ENCODE results near the gene MSL3B.
"Not testable (repeated sequence)": the region's sequence is repeated elsewhere in the genome, so short reads cannot be mapped to it uniquely, and the experiment has no call there.

MSL3B gene

GRCh38 chr2:233867993-233868532 lies at the start of gene MSL3B:
MSL3B (minus strand) TSS chr2:233868386.
- peak; percentile 49 for DNase-seq

- no peak for DNase-seq
Measured at GRCh38 chr2:233917116-233917515, 48.9 kb upstream of the MSL3B start, which contains the start of gene TRPM8. TRPM8 (plus strand) TSS chr2:233917373; CDS start chr2:233926538, 9,165 bp downstream.

GRCh38 chr2:233915128-233915527 lies 46.9 kb upstream of the MSL3B start:
- DNase-seq, result no peak

GRCh38 chr2:233912691-233913423 lies 44.7 kb upstream of the MSL3B start:
- no peak for DNase-seq

GRCh38 chr2:233907627-233908026 lies 39.4 kb upstream of the MSL3B start:
- no peak for DNase-seq

- DNase-seq, result no peak
Measured at GRCh38 chr2:233905945-233906344, 37.8 kb upstream of the MSL3B start.

GRCh38 chr2:233901884-233902283 lies 33.7 kb upstream of the MSL3B start:
- no peak for DNase-seq

GRCh38 chr2:233901367-233901766 lies 33.2 kb upstream of the MSL3B start:
- no peak for DNase-seq

- DNase-seq, result not testable (repeated sequence)
Measured at GRCh38 chr2:233896253-233896652, 28.1 kb upstream of the MSL3B start.

- no peak for DNase-seq
Measured at GRCh38 chr2:233892793-233893192, 24.6 kb upstream of the MSL3B start.

- no peak for DNase-seq
Measured at GRCh38 chr2:233882353-233882752, 14.2 kb upstream of the MSL3B start.

- not testable (repeated sequence) for DNase-seq
Measured at GRCh38 chr2:233872125-233872524, 3.9 kb upstream of the MSL3B start.

- DNase-seq, result no peak
Measured at GRCh38 chr2:233871432-233871831, 3.2 kb upstream of the MSL3B start.

GRCh38 chr2:233866479-233866878 lies 1.7 kb downstream of the MSL3B start:
- no peak for DNase-seq

GRCh38 chr2:233865838-233866237 lies 2.3 kb downstream of the MSL3B start:
- DNase-seq, result no peak

GRCh38 chr2:233862261-233862768 lies 5.9 kb downstream of the MSL3B start:
- DNase-seq, result no peak

- no peak for DNase-seq
Measured at GRCh38 chr2:233858331-233858730, 9.9 kb downstream of the MSL3B start.

- no peak for DNase-seq
Measured at GRCh38 chr2:233857511-233858141, 10.6 kb downstream of the MSL3B start.

GRCh38 chr2:233856184-233856583 lies 12.0 kb downstream of the MSL3B start:
- no peak for DNase-seq

- no peak for DNase-seq
Measured at GRCh38 chr2:233855345-233855744, 12.8 kb downstream of the MSL3B start.

GRCh38 chr2:233854241-233854981 lies 13.8 kb downstream of the MSL3B start, which contains the start of gene HJURP:
HJURP (minus strand) TSS chr2:233854535; CDS start chr2:233854500, 35 bp downstream.
- peak; percentile 88 for DNase-seq

GRCh38 chr2:233853883-233854240 lies 14.3 kb downstream of the MSL3B start:
- DNase-seq, result no peak

- DNase-seq, result no peak
Measured at GRCh38 chr2:233853353-233853752, 14.8 kb downstream of the MSL3B start.

All from 8988T (cell line).